ENCODE results near the gene CA9. TPM values are rescaled to one million over a fixed set of nuclear protein-coding genes. Genes with fewer than 3 reads are reported as not detected.

Gene CA9
- total and polyA plus RNA-seq, 2 experiments from 2014 or later, result 0.27 to 2.1 TPM

DNA sequence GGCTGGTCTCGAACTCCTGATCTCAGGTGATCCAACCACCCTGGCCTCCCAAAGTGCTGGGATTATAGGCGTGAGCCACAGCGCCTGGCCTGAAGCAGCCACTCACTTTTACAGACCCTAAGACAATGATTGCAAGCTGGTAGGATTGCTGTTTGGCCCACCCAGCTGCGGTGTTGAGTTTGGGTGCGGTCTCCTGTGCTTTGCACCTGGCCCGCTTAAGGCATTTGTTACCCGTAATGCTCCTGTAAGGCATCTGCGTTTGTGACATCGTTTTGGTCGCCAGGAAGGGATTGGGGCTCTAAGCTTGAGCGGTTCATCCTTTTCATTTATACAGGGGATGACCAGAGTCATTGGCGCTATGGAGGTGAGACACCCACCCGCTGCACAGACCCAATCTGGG, 1.5 kb downstream of the CA9 start:
- peak overlapping the region; percentile 97 for H3K4me2 ChIP-seq
- no peak for DNase-seq (ENCODE audit: low spot score)
- no peak overlapping the region for H3K27ac ChIP-seq
- peaks cover under 1% of the 10 kb centered on the region for H3K4me1 ChIP-seq (ENCODE audit: insufficient read depth)
- 34% methylated on average over 11 of the region's 13 CpGs for WGBS (ENCODE audit: low lambda C conversion rate, missing lambda C conversion rate)
- H4K20me1 ChIP-seq (ENCODE audit: insufficient read depth, poor library complexity, severe bottlenecking), result no peaks in the 10 kb centered on the region
- no peaks in the 10 kb centered on the region for H3K79me2 ChIP-seq
- H3K9me2 ChIP-seq (replicated peaks; ENCODE audit: insufficient read depth), result no peaks in the 10 kb centered on the region
- TF ChIP-seq, protein P1, sequence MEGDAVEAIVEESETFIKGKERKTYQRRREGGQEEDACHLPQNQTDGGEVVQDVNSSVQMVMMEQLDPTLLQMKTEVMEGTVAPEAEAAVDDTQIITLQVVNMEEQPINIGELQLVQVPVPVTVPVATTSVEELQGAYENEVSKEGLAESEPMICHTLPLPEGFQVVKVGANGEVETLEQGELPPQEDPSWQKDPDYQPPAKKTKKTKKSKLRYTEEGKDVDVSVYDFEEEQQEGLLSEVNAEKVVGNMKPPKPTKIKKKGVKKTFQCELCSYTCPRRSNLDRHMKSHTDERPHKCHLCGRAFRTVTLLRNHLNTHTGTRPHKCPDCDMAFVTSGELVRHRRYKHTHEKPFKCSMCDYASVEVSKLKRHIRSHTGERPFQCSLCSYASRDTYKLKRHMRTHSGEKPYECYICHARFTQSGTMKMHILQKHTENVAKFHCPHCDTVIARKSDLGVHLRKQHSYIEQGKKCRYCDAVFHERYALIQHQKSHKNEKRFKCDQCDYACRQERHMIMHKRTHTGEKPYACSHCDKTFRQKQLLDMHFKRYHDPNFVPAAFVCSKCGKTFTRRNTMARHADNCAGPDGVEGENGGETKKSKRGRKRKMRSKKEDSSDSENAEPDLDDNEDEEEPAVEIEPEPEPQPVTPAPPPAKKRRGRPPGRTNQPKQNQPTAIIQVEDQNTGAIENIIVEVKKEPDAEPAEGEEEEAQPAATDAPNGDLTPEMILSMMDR (IDR thresholded peaks at IDR 0.05; ENCODE audit: poor library complexity), result no peak
- TF ChIP-seq EZH2 (IDR thresholded peaks at IDR 0.05; ENCODE audit: borderline replicate concordance), result no peak
- no peak for TF ChIP-seq EZH2phosphoT487 (IDR thresholded peaks at IDR 0.05; ENCODE audit: low read depth, severe bottlenecking, unreplicated experiment)
- no peaks in the 10 kb centered on the region for H3K27me3 ChIP-seq
- H3K36me3 ChIP-seq (replicated peaks; ENCODE audit: insufficient read depth, low read depth), result no peaks in the 10 kb centered on the region
- no peaks in the 10 kb centered on the region for H3K9me3 ChIP-seq (ENCODE audit: low read depth)
- peak overlapping the region; percentile 95 for H2AFZ ChIP-seq
- H3K4me3 ChIP-seq, result peak overlapping the region; percentile 28

DNA sequence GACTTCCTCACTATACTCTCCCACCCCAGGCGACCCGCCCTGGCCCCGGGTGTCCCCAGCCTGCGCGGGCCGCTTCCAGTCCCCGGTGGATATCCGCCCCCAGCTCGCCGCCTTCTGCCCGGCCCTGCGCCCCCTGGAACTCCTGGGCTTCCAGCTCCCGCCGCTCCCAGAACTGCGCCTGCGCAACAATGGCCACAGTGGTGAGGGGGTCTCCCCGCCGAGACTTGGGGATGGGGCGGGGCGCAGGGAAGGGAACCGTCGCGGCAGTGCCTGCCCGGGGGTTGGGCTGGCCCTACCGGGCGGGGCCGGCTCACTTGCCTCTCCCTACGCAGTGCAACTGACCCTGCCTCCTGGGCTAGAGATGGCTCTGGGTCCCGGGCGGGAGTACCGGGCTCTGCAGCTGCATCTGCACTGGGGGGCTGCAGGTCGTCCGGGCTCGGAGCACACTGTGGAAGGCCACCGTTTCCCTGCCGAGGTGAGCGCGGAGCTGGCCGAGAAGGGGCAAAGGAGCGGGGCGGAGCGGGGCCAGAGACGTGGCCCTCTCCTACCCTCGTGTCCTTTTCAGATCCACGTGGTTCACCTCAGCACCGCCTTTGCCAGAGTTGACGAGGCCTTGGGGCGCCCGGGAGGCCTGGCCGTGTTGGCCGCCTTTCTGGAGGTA, 2.1 kb downstream of the CA9 start:
- no peaks in the 10 kb centered on the region for H3K79me2 ChIP-seq
- H3K9me2 ChIP-seq (replicated peaks; ENCODE audit: insufficient read depth), result no peaks in the 10 kb centered on the region
- H3K4me1 ChIP-seq (ENCODE audit: insufficient read depth), result no peaks in the 10 kb centered on the region
- no peak overlapping the region for H3K27ac ChIP-seq
- peak overlapping the region; percentile 95 for H2AFZ ChIP-seq
- peak overlapping the region; percentile 97 for H3K4me2 ChIP-seq
- WGBS (ENCODE audit: low lambda C conversion rate, missing lambda C conversion rate), result 8% methylated on average over 44 of the region's 51 CpGs
- peak; percentile 82 for DNase-seq (ENCODE audit: low spot score)
- no peaks in the 10 kb centered on the region for H4K20me1 ChIP-seq (ENCODE audit: insufficient read depth, poor library complexity, severe bottlenecking)
- TF ChIP-seq, protein P1 (IDR thresholded peaks at IDR 0.05; ENCODE audit: poor library complexity), result no peak
- H3K36me3 ChIP-seq (replicated peaks; ENCODE audit: insufficient read depth, low read depth), result no peaks in the 10 kb centered on the region
- H3K9me3 ChIP-seq (ENCODE audit: low read depth), result no peaks in the 10 kb centered on the region
- peak overlapping the region; percentile 28 for H3K4me3 ChIP-seq
- no peaks in the 10 kb centered on the region for H3K27me3 ChIP-seq

GRCh38 chr9:35679091-35679490, 5.4 kb downstream of the CA9 start:
- H4K20me1 ChIP-seq (ENCODE audit: insufficient read depth, poor library complexity, severe bottlenecking), result no peaks in the 10 kb centered on the region
- no peaks in the 10 kb centered on the region for H3K79me2 ChIP-seq
- H2AFZ ChIP-seq, result no peak overlapping the region
- no peaks in the 10 kb centered on the region for H3K9me3 ChIP-seq (ENCODE audit: low read depth)
- 92% methylated on average over 5 of the region's 5 CpGs for WGBS (ENCODE audit: low lambda C conversion rate, missing lambda C conversion rate)
- no peaks in the 10 kb centered on the region for H3K9me2 ChIP-seq (replicated peaks; ENCODE audit: insufficient read depth)
- no peak overlapping the region for H3K4me2 ChIP-seq
- no peaks in the 10 kb centered on the region for H3K27me3 ChIP-seq
- no peak overlapping the region for H3K27ac ChIP-seq
- no peaks in the 10 kb centered on the region for H3K36me3 ChIP-seq (replicated peaks; ENCODE audit: insufficient read depth, low read depth)
- H3K4me1 ChIP-seq (ENCODE audit: insufficient read depth), result no peaks in the 10 kb centered on the region
- DNase-seq (ENCODE audit: low spot score), result no peak
- TF ChIP-seq EZH2 (IDR thresholded peaks at IDR 0.05; ENCODE audit: borderline replicate concordance) (no peak), EZH2phosphoT487 (IDR thresholded peaks at IDR 0.05; ENCODE audit: low read depth, severe bottlenecking, unreplicated experiment) (no peak)
- TF ChIP-seq, protein P1 (IDR thresholded peaks at IDR 0.05; ENCODE audit: poor library complexity), result no peak
- no peak overlapping the region for H3K4me3 ChIP-seq
